SK-N-SH (cell line): Measurements from ENCODE around the gene DACH1.

Source experiments
- CTCF ChIP-seq: fragments of 200-600 bp; sonication (generic); IDR thresholded peaks from 2 replicates; pipeline ENCODE4 v1.6.1; 2017; ENCODE audit warnings: antibody characterized with exemption, mild to moderate bottlenecking, moderate library complexity
- EP300 ChIP-seq, 2 experiments: IDR thresholded peaks; 2 replicates each; pipeline versions ENCODE4 v1.4.0 to v1.6.1; 2012; ENCODE audit warnings: borderline replicate concordance in 1 of 2, low read depth in 1 of 2, low read length in 1 of 2

DNA sequence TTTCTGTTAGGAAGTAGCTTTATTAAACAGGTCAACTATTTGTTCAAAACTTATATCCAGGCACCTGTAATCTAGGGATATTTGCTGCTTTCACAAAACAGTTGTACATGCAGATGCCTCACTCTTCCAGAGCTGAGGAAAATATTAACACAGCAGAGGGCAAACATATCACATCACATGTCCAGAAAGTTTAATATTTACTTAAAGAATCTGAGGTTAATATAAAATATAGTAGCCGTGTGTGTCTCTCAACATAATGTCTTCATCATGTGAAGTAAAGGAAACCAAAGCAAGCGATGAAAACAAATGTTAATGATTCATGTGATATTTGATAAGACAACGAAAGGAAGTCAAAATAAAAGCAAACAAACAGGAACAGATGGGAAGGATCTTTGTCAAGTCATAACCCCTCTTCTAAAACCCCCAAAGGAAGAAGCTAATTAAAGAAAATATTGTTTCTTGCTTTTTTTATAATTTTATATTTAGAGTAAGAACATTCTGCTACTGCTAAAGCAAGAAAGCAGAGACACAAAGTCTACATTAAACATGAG is 418.8 kb downstream of the DACH1 start:
- no peak for TF ChIP-seq CTCF
- no peak for TF ChIP-seq EP300 (IDR thresholded peaks at IDR 0.05; ENCODE audit: borderline replicate concordance in 1 of 2, low read depth in 1 of 2, low read length in 1 of 2)
